Superior temporal gyrus (tissue), 1 donor: Measurements from ENCODE around the gene METAP1.
"Not testable (repeated sequence)": the region's sequence is repeated elsewhere in the genome, so short reads cannot be mapped to it uniquely, and the experiment has no call there.

ENCODE experiments used
- DNase-seq: peaks from one replicate; pipeline ENCODE4 v3.0.0-alpha.2; 2016; ENCODE audit errors: extremely low spot score

METAP1 gene

DNA sequence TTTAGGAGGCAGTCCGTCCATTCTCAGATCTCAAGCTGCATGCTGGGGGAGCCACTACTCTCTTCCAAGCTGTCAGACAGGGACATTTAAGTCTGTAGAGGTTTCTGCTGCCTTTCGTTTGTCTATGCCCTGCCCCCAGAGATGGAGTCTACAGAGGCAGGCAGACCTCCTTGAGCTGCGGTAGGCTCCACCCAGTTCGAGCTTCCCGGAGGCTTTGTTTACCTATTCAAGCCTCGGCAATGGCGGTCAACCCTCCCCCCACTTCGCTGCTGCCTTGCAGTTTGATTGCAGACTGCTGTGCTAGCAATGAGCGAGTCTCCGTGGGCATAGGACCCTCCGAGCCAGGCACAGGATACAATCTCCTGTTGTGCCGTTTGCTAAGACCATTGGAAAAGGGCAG is 103.8 kb downstream of the METAP1 start:
- no peak for DNase-seq

DNA sequence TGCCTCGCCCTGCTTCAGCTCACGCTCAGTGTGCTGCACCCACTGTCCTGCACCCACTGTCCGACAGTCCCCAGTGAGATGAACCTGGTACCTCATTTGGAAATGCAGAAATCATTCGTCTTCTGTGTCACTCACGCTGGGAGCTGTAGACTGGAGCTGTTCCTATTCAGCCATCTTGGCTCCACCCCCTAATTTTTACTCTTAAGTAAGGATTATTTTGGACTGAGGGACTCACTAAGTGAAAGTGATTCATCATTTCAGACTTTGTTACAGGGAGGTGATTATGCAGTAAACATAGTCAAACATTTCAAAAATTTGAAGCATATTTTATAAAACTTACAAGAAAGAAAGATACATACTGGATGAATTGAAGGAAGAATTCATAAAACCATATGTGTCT is 104.3 kb downstream of the METAP1 start:
- not testable (repeated sequence) for DNase-seq

GRCh38 chr4:99100876-99101275 is 105.4 kb downstream of the METAP1 start:
- DNase-seq, result no peak

DNA sequence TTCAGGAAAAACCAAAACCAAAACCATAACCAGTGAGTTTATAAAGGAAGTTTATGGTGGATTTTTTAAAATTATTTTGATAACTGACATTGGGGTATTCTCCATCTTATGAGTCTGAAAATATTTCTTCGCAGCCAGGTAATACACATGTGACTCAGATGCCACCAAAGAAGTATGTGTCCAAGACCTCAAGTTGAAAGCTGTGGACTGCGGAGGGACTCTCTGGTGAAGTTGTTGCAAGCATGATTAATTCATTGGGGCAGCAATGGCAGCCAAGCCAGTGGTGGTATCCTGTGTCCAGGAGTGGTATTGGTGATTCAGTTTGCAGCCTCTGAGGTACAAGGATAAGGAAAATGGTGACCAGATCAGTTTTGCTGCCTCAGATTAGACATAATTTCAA is 107.1 kb downstream of the METAP1 start:
- DNase-seq, result no peak

DNA sequence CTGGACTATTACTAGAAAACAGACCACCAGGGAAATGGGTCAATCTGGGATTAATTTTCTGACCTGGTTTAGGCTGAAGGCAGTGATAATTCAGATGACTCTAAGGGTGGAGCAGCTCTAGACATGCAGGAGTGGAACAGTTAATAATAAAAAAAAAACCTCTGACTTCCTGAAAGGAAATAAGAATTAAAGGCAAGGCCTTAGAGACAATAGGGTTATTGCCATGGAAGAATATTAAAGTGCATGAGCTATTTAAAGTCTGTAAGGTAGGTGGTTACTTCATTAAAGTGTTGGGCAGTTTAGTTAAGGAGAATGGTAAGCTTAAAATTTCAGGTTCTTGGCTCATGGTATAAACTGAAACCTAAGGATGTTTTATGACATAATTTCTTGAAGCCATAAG is 107.6 kb downstream of the METAP1 start:
- DNase-seq, result no peak

DNA sequence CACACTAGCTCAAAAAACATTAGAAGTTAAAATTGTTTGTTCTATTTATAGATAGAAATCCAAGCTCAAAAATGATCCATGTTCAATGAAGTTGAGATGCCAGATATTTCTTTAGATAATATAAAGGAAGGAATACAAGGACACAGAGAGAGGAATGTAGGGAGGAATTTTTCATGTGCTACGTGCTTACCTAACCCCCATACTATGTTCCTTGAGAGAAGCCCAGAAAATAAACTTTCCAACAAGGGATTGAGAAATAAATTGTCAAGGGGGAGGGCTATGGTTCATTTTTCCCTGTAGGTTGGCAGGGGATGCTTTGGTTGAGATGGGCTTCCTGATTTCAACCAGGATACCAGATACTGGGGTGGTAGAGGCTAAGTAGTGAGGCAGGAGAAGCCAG is 108.6 kb downstream of the METAP1 start:
- no peak for DNase-seq

GRCh38 chr4:99109286-99109685 is 113.8 kb downstream of the METAP1 start:
- DNase-seq, result not testable (repeated sequence)
